Kidney (tissue), 14 donors: ENCODE data around the gene FAM117B. TPM values are rescaled to one million over a fixed set of nuclear protein-coding genes. Genes with fewer than 3 reads are reported as not detected.
"Not testable (repeated sequence)": the region's sequence is repeated elsewhere in the genome, so short reads cannot be mapped to it uniquely, and the experiment has no call there.

Experiments
- DNase-seq, 5 donors: peaks; one replicate each; pipeline ENCODE4 v3.0.0-alpha.2; 2013 to 2020
- FAIRE-seq: peaks from 2 replicates; lab custom pipeline; 2012; peaks lifted over from hg19 to GRCh38; lab: Jason Lieb, UNC
- H3K27ac ChIP-seq, 2 donors: one replicate each; pipeline ENCODE4 v1.7.0; 2013; ENCODE audit warnings: low read depth in 2 of 2, low read length in 2 of 2, inconsistent platforms in 1 of 2
- H3K27me3 ChIP-seq: one replicate; pipeline ENCODE4 v1.7.1; 2013; ENCODE audit warnings: low read length, inconsistent platforms; ENCODE audit not compliant: control insufficient read depth, insufficient read depth
- H3K36me3 ChIP-seq, 3 donors: one replicate each; pipeline versions ENCODE4 v1.7.0 to v1.7.1; 2013; ENCODE audit warnings: low read length in 3 of 3, control low read depth in 1 of 3, inconsistent platforms in 1 of 3; ENCODE audit not compliant: insufficient read depth in 3 of 3, control insufficient read depth in 2 of 3
- H3K4me1 ChIP-seq, 3 donors: one replicate each; pipeline versions ENCODE4 v1.7.0 to v1.7.1; 2013; ENCODE audit warnings: low read length in 3 of 3, inconsistent platforms in 1 of 3, low read depth in 1 of 3; ENCODE audit not compliant: control insufficient read depth in 2 of 3, insufficient read depth in 2 of 3
- H3K4me3 ChIP-seq, 3 donors: one replicate each; pipeline versions ENCODE4 v1.7.0 to v1.8.1; 2013; ENCODE audit warnings: low read length in 3 of 3, control low read depth in 1 of 3, inconsistent platforms in 1 of 3
- H3K9ac ChIP-seq, 3 donors: one replicate each; pipeline versions ENCODE4 v1.7.0 to v1.7.1; 2013; ENCODE audit warnings: low read length in 3 of 3, control low read depth in 1 of 3, inconsistent platforms in 1 of 3
- H3K9me3 ChIP-seq, 3 donors: one replicate each; pipeline versions ENCODE4 v1.7.0 to v1.7.1; 2013; ENCODE audit warnings: low read length in 3 of 3, control low read depth in 1 of 3, inconsistent platforms in 1 of 3; ENCODE audit not compliant: control insufficient read depth in 2 of 3, insufficient read depth in 1 of 3
- intact Hi-C: fragments of 100-400 bp; cut with DNase I; formaldehyde crosslinking; loops from one replicate; pipeline ENCODE4 v1.11.1; 2022
- polyA plus RNA-seq: library from polyadenylated mRNA; stranded (reverse); fragments of 350-450 nt; fragmentation: Illumina TruSeq; extraction: RNeasy Lipid Tissue Mini Kit (QIAGEN cat#74804); gene quantifications from one replicate; pipeline ENCODE4 v1.2.3, GENCODE V29; 2014; ENCODE audit warnings: low read depth, low replicate concordance; ENCODE audit not compliant: insufficient read depth
- total RNA-seq: library from RNA; stranded (reverse); fragmentation: NEBNext Ultra II Directional; extraction: Animal tissue kit (Norgen Biotek cat#: 25700); gene quantifications from one replicate; pipeline ENCODE4 v1.2.1, GENCODE V29; 2021
- TF ChIP-seq, protein P1 (sequence below): IDR thresholded peaks from 3 replicates; pipeline ENCODE4 v1.5.1; 2012; ENCODE audit warnings: mild to moderate bottlenecking, moderate library complexity, borderline replicate concordance; ENCODE audit not compliant: insufficient read depth; ENCODE audit errors: extremely low read depth
- donor health status: control.
- donor health status: control.
- donor health status: control.
- donor health status: control.
- donor health status: control.
- donor health status: DM: yes; HTN: yes; CAD: no.
- donor health status: Normal renal cell carcinoma (clear cell type).

FAM117B gene
- total and polyA plus RNA-seq, 2 donors from 2014 or later = 4.1 to 14.8 TPM

GRCh38 chr2:202671317-202672035 lies 36.7 kb downstream of the FAM117B start:
- Histone ChIP-seq H3K9ac (no peak overlapping the region), H3K4me3 (no peak overlapping the region), H3K4me1 (peaks cover 0 to 6% (median 2%) of the 10 kb centered on the region in 3 donors), H3K27me3 (no peaks in the 10 kb centered on the region), H3K9me3 (no peaks in the 10 kb centered on the region), H3K36me3 (no peaks in the 10 kb centered on the region), H3K27ac (no peak overlapping the region)
- DNase-seq (no peak), FAIRE-seq (no peak)
- TF ChIP-seq, protein P1, sequence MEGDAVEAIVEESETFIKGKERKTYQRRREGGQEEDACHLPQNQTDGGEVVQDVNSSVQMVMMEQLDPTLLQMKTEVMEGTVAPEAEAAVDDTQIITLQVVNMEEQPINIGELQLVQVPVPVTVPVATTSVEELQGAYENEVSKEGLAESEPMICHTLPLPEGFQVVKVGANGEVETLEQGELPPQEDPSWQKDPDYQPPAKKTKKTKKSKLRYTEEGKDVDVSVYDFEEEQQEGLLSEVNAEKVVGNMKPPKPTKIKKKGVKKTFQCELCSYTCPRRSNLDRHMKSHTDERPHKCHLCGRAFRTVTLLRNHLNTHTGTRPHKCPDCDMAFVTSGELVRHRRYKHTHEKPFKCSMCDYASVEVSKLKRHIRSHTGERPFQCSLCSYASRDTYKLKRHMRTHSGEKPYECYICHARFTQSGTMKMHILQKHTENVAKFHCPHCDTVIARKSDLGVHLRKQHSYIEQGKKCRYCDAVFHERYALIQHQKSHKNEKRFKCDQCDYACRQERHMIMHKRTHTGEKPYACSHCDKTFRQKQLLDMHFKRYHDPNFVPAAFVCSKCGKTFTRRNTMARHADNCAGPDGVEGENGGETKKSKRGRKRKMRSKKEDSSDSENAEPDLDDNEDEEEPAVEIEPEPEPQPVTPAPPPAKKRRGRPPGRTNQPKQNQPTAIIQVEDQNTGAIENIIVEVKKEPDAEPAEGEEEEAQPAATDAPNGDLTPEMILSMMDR = no peak
- intact Hi-C loops = no loop called here

DNA sequence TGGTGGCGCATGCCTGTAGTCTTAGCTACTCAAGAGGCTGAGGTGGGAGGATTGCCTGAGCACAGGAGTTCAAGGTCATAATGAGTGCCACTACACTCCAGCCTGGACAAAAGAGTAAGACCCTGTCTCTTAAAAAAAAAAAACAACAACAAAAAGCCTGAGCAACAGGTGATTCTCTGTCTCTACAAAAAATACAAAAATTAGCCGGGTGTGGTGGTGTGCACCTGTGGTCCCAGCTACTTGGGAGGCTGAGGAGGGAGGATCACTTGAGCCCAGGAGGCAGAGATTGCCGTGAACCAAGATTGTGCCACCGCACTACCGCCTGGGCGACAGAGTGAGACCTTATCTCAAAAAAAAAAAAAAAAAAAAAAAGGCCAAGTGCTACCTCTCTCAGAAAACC lies 40.3 kb downstream of the FAM117B start:
- H3K4me1 ChIP-seq, H3K36me3 ChIP-seq, intact Hi-C loops, H3K4me3 ChIP-seq, H3K9me3 ChIP-seq, FAIRE-seq, H3K27ac ChIP-seq, DNase-seq, H3K9ac ChIP-seq, H3K27me3 ChIP-seq: not testable (repeated sequence)

DNA sequence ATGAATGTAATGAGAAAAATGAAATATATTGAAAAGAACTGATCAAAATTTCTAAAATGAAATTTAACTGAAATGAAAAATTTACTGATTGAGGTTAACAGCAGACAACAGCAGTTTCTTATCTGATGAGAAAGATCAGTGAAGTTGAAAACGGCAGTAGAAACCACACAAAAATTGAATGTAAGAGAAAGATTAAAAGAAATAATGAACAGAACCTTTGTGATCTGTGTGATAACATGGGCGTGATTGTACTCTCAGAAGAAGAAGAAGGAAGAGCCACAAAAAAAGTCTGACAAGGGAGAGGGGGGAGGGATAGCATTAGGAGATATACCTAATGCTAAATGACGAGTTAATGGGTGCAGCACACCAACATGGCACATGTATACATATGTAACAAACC lies 45.2 kb downstream of the FAM117B start:
- Histone ChIP-seq H3K4me3 (no peak overlapping the region), H3K27me3 (no peaks in the 10 kb centered on the region), H3K27ac (no peak overlapping the region), H3K9me3 (peaks cover 0 to 4% (median 0%) of the 10 kb centered on the region in 3 donors), H3K9ac (no peak overlapping the region), H3K4me1 (no peaks in the 10 kb centered on the region), H3K36me3 (no peaks in the 10 kb centered on the region)
- intact Hi-C loops = no loop called here
- FAIRE-seq (no peak), DNase-seq (no peak)
- TF ChIP-seq, protein P1 = no peak

- Histone ChIP-seq H3K4me1 (no peaks in the 10 kb centered on the region), H3K36me3 (no peaks in the 10 kb centered on the region), H3K9me3 (peaks cover 0 to 4% (median 0%) of the 10 kb centered on the region in 3 donors), H3K27ac (no peak overlapping the region), H3K4me3 (no peak overlapping the region), H3K9ac (no peak overlapping the region), H3K27me3 (no peaks in the 10 kb centered on the region)
- DNase-seq = no peak
- TF ChIP-seq, protein P1 = no peak
- no peak for FAIRE-seq
- intact Hi-C loops = no loop called here
Observed at GRCh38 chr2:202680512-202680911, 45.7 kb downstream of the FAM117B start.
